Prostate gland (tissue), 2 donors: ENCODE data around the gene FSCN2. TPM values are rescaled to one million over a fixed set of nuclear protein-coding genes. Genes with fewer than 3 reads are reported as not detected.

Source experiments
- DNase-seq: peaks from one replicate; pipeline ENCODE4 v3.0.0-alpha.2; 2019; ENCODE audit warnings: low spot score
- H3K27ac ChIP-seq, 2 donors: fragments of 200-600 bp; sonication (generic); 2 replicates each; pipeline ENCODE4 v1.5.1; 2017 to 2019
- H3K27me3 ChIP-seq: fragments of 200-600 bp; sonication (generic); replicated peaks from 2 replicates; pipeline ENCODE4 v1.5.1; 2019; ENCODE audit not compliant: insufficient read depth
- H3K36me3 ChIP-seq, 2 donors: fragments of 200-600 bp; sonication (generic); 1 replicate in 1 of 2; 2 replicates in 1 of 2; pipeline versions ENCODE4 v1.5.1 to v1.8.1; 2017 to 2019
- H3K4me1 ChIP-seq: fragments of 200-600 bp; sonication (generic); replicated peaks from 2 replicates; pipeline ENCODE4 v1.5.1; 2019
- H3K4me3 ChIP-seq, 2 donors: fragments of 200-600 bp; sonication (generic); 2 replicates each; pipeline ENCODE4 v1.5.1; 2017 to 2019
- H3K9me3 ChIP-seq: fragments of 200-600 bp; sonication (generic); 2 replicates; pipeline ENCODE4 v1.5.1; 2017
- POLR2A ChIP-seq: fragments of 450-650 bp; IDR thresholded peaks from one replicate; pipeline ENCODE4 v1.6.1; 2016; ENCODE audit warnings: antibody characterized with exemption, mild to moderate bottlenecking
- POLR2AphosphoS5 ChIP-seq: sonication (generic); formaldehyde crosslinking; IDR thresholded peaks from one replicate; pipeline ENCODE4 v1.6.1; 2017; ENCODE audit warnings: antibody characterized with exemption
- WGBS: methylation state at CpG from one replicate; pipeline ENCODE4 v1.1.5; 2018; 5-methylcytosine and 5-hydroxymethylcytosine counted together
- intact Hi-C: fragments of 100-400 bp; cut with DNase I; formaldehyde crosslinking; loops from one replicate; pipeline ENCODE4 v1.14.2; 2022
- total RNA-seq, 2 donors: library from RNA; depleted of rRNA; stranded (reverse); fragments of >200 nt; gene quantifications; one replicate each; pipeline ENCODE4 v1.1.0, GENCODE V29; 2016
- TF ChIP-seq, protein P1 (sequence below), 4 experiments: fragments of 200-600 bp in 2 of 4; fragments of 450-650 bp in 2 of 4; sonication (generic) in 2 of 4; IDR thresholded peaks; 1 replicate in 3 of 4; 2 replicates in 1 of 4; pipeline ENCODE4 v1.5.1; 2016 to 2019; ENCODE audit warnings: antibody characterized with exemption in 4 of 4, mild to moderate bottlenecking in 2 of 4, moderate library complexity in 2 of 4

FSCN2 gene
- total RNA-seq, 2 donors from 2014 or later, result 3.1 to 5.6 TPM

DNA sequence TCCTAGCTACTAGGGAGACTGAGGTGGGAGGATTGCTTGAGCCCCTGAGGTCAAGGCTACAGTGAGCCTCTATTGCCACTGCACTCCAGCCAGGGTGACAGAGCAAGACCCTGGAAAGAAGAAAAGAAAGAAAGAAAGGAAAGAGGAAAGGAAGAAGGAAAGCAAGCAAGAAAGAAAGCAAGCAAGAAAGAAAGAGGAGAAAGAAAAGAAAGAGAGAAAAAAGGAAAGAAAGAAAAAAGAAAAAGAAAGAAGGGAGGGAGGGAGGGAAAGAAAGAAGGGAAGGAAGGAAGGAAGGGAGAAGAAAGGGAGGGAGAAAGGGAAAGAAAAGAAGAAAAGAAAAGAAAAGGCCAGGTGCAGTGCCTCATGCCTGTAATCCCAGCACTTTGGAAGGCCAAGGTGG, 24.6 kb upstream of the FSCN2 start:
- H3K27me3 ChIP-seq, result no peaks in the 10 kb centered on the region
- no peak overlapping the region for H3K27ac ChIP-seq
- no peaks in the 10 kb centered on the region for H3K4me1 ChIP-seq
- no peak for DNase-seq
- H3K9me3 ChIP-seq, result no peaks in the 10 kb centered on the region
- TF ChIP-seq POLR2A (no peak), POLR2AphosphoS5 (no peak)
- TF ChIP-seq, protein P1, sequence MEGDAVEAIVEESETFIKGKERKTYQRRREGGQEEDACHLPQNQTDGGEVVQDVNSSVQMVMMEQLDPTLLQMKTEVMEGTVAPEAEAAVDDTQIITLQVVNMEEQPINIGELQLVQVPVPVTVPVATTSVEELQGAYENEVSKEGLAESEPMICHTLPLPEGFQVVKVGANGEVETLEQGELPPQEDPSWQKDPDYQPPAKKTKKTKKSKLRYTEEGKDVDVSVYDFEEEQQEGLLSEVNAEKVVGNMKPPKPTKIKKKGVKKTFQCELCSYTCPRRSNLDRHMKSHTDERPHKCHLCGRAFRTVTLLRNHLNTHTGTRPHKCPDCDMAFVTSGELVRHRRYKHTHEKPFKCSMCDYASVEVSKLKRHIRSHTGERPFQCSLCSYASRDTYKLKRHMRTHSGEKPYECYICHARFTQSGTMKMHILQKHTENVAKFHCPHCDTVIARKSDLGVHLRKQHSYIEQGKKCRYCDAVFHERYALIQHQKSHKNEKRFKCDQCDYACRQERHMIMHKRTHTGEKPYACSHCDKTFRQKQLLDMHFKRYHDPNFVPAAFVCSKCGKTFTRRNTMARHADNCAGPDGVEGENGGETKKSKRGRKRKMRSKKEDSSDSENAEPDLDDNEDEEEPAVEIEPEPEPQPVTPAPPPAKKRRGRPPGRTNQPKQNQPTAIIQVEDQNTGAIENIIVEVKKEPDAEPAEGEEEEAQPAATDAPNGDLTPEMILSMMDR (IDR thresholded peaks at IDR 0.05), result no peak
- intact Hi-C loops, result no loop called here
- no peaks in the 10 kb centered on the region for H3K36me3 ChIP-seq
- H3K4me3 ChIP-seq, result no peak overlapping the region

DNA sequence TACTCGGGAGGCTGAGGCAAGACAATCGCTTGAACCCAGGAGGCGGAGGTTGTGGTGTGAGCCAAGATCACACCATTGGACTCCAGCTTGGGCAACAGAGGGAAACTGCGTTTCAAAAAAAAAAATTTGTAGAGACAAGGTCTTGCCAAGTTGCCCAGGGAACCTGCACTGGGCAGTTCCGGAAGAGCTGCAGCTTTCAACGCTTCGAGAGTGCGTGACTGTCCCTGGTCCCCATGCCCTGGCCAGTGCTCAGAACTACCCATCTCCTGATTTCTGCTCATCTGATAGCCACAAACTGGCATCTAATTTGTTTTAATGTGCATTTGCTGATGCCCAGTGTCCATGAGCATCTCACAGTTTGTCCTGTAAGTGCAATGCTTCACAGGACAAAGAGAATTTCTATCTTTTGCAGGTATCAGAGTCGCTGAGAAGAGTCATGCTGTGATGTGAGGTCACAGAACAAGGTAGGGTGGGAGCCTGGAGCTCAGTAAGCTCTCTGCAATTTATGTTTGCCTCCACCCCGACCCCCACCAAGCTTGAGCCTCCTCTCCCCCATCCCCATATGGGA, 19.5 kb upstream of the FSCN2 start:
- Histone ChIP-seq H3K4me1 (no peaks in the 10 kb centered on the region), H3K27ac (peak overlapping the region; percentile 100), H3K4me3 (peak overlapping the region; percentile 89 to 97), H3K36me3 (peaks cover 10 to 20% of the 10 kb centered on the region in 2 donors), H3K9me3 (no peaks in the 10 kb centered on the region), H3K27me3 (no peaks in the 10 kb centered on the region)
- intact Hi-C loops, result no loop called here
- WGBS, result 50% methylated on average over 10 of the region's 10 CpGs
- TF ChIP-seq, protein P1 (IDR thresholded peaks at IDR 0.05), result no peak
- peak; percentile 4 for TF ChIP-seq POLR2AphosphoS5
- DNase-seq, result no peak

GRCh38 chr17:81509207-81509971, 18.8 kb upstream of the FSCN2 start:
- TF ChIP-seq POLR2AphosphoS5 (peak; percentile 2), POLR2A (no peak)
- Histone ChIP-seq H3K9me3 (no peaks in the 10 kb centered on the region), H3K4me1 (no peaks in the 10 kb centered on the region), H3K27ac (peak overlapping the region; percentile 100), H3K27me3 (no peaks in the 10 kb centered on the region), H3K4me3 (peak overlapping the region; percentile 89 to 97), H3K36me3 (peaks cover 10 to 20% of the 10 kb centered on the region in 2 donors)
- DNase-seq, result no peak
- intact Hi-C loops, result no loop called here
- WGBS, result 11% methylated on average over 12 of the region's 12 CpGs

- Histone ChIP-seq H3K4me3 (peak overlapping the region; percentile 89 to 97), H3K36me3 (peaks cover 10 to 20% of the 10 kb centered on the region in 2 donors), H3K9me3 (no peaks in the 10 kb centered on the region), H3K27me3 (no peaks in the 10 kb centered on the region), H3K4me1 (no peaks in the 10 kb centered on the region), H3K27ac (peak overlapping the region; percentile 100)
- intact Hi-C loops, result loop anchor here (5.0 kb wide), 1 partner anchor 113 kb away; the partner anchor contains the start of gene BAHCC1
- no peak for DNase-seq
- 1% methylated on average over 22 of the region's 22 CpGs for WGBS
- TF ChIP-seq POLR2A, result peak; percentile 22
- TF ChIP-seq, protein P1 (IDR thresholded peaks at IDR 0.05), result no peak
These were observed 18.0 kb upstream of the FSCN2 start for GRCh38 chr17:81509972-81510784.
